ENCODE data around the gene PRPF6.

Gene PRPF6

GRCh38 chr20:64069614-64070243, 88.8 kb downstream of the PRPF6 start:
- peak; percentile 89 for TF ChIP-seq CTCF (IDR thresholded peaks at IDR 0.05)

DNA sequence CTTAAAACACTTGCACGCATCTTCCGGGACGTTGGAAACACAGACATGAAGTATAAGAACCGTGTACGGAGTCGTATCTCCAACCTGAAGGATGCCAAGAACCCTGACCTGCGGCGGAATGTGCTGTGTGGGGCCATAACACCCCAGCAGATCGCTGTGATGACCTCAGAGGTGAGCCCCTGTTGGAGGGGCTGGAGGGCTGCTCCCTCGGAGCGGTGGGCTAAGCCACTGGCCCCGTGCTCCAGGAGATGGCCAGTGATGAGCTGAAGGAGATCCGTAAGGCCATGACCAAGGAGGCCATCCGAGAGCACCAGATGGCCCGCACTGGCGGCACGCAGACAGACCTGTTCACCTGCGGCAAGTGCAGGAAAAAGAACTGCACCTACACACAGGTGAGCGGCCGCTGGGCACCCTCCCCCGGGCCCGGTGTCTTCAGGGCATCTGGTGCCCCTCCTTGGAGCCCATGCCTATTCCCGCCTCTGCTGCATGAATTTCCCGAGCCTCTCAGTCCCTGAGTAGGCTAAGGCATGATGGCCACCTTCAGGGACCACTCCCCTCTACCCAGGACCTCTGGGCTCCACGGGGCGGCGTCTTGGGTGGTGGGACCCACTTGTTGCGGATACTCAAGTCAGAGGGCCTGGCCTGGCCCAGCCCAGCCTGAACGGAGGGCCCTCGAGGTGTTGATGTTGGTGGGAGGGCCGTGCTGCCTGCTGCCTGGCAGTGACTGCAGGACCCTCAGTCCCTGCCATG, 89.5 kb downstream of the PRPF6 start:
- no peak for TF ChIP-seq CTCF (IDR thresholded peaks at IDR 0.05)

DNA sequence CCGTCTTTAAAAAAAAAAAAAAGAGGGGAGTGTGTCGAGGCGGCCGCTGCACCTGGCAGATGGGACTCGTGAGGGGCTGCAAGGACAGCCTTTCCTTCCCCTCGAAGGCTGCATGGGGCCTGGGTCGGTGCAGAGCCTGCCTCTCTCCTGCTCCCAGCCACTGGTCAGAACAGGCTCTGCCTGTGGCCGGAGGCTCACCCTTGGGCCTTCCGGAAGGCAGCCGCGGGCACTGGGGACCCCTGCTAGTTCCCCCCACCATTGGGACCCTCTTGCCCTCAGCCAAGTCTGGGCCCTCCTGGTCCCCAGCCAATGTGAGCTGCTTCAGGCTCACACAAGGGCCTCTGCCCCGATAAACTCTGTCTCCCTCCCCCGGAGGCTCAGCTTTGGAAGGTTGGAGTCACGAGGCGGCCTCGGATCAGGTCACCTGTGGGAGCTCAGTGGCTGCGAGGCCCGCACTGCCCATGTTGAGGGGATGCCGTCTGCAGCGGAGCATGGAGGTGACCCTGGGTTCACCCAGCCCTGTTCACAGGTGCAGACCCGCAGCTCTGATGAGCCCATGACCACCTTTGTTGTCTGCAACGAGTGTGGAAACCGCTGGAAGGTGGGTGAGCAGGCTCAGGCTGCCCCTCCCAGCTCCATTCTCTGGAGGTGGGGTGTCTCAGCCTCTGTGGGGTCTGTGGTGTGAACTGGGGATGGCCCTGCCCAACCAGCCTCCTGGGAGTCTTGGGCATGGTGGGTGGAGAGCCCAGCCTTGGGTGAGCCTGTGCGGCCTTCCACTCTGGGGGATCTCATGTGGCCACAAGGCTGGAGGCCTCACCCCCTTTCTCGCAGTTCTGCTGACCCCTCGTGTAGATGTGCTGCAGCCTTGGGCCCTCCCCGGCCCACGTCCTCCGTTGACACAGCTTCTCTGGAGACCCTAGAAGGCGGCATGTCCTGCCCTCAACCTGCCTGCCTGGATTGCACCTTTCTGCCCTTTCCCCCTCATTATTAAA, 90.7 kb downstream of the PRPF6 start:
- TF ChIP-seq CTCF (IDR thresholded peaks at IDR 0.05): no peak

DNA sequence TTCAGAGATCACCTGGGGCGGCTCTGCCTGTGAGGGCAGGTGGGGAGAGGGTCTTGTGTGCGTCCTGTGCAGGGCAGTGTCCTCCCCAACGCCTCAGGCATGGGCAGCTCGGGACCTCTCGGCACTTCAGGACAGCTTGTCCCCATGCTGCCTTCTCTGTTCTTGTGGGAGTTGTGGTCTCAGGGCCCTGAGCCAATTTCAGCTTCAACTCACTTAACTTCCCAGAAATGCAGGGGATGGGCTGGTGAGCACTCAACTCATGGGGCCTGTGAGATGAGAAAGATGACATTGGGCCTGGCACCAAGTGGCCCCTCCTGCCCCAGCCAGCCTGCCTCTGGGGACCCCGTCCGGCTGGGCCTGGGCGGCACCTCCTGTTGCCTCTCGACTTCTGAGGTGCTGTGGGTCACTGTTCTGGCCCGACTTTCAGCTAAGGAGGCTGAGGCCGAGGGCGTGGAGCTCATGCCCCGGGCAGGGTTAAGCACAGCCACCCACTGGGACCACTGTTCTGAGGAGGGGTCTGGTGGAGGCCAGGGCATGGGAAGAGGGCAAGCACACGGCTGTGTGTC, 91.6 kb downstream of the PRPF6 start:
- TF ChIP-seq CTCF (IDR thresholded peaks at IDR 0.05): no peak

DNA sequence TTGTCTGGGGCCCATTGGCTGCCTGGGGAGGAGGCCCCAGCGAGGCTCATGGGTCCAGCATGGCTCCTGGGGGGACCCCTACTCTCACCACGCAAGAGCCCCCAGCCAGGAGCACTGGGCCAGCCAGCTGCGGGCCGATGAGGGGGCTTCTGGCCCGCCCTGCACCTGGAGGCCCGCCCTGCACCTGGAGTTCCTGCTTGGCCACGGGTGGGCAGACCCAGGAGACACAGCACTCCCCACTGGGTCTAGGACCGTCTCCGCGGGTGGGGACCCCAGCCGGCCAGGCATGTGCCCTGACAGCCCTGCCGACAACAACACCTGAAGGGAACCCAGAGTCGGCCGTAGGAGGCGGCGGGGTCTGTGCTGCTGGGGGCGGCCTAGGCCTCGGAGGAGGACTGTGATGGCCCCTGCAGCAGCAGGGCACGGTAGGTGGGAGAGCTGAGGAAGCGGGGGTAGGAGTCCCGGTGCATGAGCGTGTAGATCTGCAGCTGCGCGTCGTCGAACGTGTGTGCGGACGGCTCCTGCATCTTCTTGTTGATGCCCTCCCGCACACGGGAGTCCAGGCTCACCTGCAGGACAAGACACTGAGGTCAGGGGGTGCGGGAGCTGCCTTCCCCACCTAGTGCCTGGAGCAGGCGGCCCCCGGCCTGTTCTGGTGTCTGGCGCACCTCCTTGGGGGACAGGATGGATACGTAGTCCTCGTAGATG, 92.7 kb downstream of the PRPF6 start:
- TF ChIP-seq CTCF (IDR thresholded peaks at IDR 0.05): no peak

- no peak for TF ChIP-seq CTCF (IDR thresholded peaks at IDR 0.05)
These were observed 93.4 kb downstream of the PRPF6 start for GRCh38 chr20:64074184-64074789.
